ENCODE measurements around the gene PSMA5.

DNA sequence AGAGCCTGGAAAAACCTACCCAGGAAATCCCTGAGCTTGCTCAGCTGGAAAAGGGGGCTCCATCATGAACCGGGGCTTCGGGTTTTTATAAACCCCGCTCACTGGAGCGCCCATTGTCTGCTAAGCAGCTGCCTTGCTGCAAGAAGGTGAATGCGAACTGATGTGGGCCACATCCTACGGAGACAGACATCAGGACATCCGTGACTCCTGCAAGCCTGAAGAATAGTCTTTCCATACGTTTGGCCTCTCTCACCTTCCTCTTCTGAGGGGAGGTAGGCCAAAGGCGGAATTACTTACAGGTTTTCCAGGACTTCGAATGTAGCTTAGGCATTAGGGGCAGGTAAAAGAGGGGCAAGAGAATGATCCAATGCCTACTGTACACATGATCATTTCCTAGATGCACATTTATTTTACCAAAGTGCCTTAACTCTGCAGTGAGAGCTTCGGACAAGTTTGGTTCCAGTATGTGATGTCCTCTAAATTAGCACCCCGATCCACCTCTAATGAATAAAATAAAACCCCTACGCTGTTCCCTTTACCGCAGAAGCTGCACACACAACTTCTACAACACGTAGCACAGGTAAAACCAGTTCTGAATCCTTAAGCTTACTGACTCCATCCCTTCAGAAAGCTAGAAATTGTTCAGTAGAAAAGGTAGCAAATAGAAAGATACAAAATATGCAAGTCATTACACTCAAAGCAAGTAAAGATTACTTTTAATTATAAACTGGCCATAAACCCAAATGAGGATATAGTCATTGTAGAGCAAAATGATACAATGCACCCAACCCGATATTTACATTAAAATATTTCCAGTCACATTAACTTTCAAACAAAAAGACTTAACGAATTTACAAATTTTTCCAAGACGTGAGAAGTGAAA, 27.7 kb downstream of the PSMA5 start:
- TF ChIP-seq, protein P1, sequence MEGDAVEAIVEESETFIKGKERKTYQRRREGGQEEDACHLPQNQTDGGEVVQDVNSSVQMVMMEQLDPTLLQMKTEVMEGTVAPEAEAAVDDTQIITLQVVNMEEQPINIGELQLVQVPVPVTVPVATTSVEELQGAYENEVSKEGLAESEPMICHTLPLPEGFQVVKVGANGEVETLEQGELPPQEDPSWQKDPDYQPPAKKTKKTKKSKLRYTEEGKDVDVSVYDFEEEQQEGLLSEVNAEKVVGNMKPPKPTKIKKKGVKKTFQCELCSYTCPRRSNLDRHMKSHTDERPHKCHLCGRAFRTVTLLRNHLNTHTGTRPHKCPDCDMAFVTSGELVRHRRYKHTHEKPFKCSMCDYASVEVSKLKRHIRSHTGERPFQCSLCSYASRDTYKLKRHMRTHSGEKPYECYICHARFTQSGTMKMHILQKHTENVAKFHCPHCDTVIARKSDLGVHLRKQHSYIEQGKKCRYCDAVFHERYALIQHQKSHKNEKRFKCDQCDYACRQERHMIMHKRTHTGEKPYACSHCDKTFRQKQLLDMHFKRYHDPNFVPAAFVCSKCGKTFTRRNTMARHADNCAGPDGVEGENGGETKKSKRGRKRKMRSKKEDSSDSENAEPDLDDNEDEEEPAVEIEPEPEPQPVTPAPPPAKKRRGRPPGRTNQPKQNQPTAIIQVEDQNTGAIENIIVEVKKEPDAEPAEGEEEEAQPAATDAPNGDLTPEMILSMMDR (IDR thresholded peaks at IDR 0.05; ENCODE audit: poor library complexity, severe bottlenecking) = peak; percentile 34
- no peak for TF ChIP-seq EP300 (conservative IDR thresholded peaks at IDR 0.05; ENCODE audit: poor library complexity, severe bottlenecking)

Data from neural cell (in vitro differentiated cells).